GM19395 (cell line): ENCODE results near the gene SV2B.

Experiments used
- ATAC-seq: cut with Tn5 transposase; IDR thresholded peaks from one replicate; pipeline ENCODE4 v1.9.1; 2021; ENCODE audit warnings: mild to moderate bottlenecking, moderate library complexity; ENCODE audit not compliant: unreplicated experiment

SV2B gene

DNA sequence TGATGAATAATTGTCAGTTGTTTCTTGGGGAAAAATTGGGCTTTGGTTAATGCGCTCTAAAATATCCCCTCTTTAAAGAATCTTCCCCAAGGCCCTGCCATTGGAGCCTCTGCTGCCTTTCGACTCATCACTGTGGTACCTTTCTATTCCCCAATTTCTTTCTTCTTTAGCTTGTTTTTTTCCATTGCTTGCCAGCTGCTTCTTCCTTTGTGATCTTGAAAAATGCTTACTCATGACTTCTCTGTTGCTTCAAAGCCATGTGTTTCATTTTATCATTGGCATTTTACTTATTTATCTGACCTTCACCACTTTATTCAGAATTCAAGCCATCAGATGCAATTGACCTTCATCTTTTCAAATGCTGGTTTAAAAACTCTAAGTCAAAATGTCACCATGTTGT is 84.4 kb downstream of the SV2B start:
- no peak for ATAC-seq

DNA sequence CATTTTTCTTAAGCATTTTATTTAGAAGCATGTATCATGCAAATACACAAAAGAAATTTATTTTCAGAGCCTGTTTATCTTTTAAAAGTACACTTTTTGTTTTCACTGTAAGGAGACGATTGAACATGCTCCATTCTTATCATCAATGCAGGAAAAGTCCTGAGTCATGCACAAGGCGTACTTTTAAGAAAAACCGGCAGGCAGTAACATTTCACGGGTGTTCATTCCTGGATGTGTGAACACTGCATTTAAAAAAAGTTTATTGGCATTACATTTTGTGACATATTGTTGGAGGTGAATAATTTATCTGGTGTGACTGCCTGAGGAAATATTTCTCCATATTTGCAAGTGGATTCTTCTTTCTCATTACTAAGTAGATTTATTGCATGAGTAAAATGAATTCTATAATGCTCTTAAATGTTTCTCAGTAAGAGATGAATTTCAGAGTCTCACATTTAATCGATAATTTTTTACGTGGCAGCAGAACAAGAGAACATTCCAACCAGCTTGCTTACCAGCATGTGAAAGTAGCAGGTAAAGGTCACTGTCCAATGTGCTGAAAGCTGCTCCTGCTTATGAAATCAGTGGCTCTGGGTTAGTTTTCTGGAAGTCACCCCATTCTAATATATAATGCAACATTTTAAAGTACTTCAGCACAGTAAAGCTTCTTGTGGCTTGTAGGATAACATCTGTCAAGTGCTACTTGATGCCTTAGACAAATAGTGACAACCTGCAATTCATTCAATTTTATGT is 87.0 kb downstream of the SV2B start:
- ATAC-seq = no peak

DNA sequence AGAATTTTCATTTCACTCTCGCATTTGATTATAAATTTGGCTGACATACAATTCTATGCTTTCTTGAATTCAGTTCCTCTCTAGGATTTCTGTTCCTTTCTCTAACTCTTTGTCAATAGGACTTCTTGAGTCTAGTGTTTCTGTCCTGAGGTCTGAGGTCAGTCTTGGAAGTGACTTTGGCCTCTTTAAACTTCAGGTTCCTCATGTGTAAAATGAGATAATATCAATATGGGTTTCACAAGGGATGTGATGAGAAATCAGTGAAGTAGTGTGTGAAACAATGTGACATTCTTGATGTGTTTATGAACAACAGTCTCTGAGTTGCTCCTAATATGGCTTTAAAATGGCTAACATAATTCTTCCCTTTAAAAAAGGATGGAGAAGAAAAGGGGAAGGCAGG is 92.2 kb downstream of the SV2B start:
- no peak for ATAC-seq

DNA sequence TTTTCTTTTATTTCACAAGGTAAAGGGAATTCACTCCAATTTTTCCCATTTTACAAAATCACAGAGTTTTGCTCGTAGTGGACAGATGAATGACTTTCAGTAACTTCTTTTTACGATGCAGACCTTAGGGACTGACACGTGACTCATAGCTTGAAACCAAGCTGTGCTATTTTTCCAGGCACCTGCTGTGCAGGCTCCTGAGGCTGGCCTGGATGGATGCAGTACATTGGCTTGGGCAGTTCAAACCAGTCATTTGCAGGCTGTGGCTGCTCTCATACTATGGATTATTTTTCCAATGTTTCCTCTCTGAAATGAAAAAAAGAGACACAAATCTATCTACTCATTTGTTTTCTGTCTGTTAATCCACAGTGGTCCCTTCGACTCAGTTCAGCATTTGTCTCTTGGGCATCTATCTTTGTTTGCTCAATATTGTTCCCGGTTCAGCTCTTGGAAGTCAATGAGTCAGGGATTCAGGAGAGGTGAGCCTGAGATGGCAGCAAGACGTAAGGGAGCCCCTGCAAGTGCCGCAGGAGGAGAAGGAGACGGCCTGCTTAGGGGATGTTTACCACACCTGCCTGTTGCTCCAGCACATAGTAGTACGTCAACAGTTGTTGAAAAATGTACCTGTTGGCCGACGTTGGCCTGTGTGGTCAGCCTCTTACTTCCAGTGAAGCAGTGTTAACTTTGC is 92.8 kb downstream of the SV2B start:
- no peak for ATAC-seq

- no peak for ATAC-seq
These were observed 93.3 kb downstream of the SV2B start for GRCh38 chr15:91193378-91193720.

DNA sequence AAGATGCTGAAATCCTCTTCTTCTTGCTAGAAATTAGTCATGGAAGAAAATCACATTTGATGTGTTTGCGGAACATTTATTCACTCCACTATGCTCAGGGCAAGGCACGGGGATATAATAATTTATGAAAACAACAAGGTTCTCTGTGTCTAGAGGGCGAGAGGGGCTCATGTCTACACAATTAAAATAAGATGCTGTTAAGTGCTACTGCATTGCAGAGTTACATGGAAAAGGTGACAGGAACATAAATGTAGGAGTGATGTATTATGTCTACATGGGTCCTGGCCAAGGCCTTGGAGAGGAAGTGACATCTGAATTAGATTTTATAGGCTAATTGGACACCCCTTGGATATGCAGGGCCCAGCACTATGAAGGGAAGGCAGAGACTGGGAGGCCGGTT is 96.1 kb downstream of the SV2B start:
- ATAC-seq = no peak

DNA sequence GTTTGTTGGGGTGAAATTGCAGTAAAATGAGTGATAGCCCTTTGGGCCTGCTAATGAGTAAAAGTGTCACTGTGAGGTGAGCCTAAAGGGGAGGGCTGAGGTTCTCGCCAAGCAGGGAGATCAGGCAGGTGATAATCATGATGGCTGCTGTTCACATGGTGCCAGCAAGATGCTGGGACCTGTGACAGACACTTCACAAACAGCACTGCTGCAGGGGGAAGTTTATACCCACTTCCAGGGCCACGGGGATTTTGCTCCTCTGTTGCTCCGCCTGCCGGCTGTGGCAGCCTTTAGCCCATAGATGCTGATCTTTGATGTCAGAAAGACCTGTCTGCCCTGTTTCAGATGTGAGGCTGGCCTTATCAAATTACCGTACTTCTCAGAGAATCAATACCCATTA is 96.7 kb downstream of the SV2B start:
- no peak for ATAC-seq

GRCh38 chr15:91199511-91199910 is 99.5 kb downstream of the SV2B start:
- ATAC-seq = no peak

DNA sequence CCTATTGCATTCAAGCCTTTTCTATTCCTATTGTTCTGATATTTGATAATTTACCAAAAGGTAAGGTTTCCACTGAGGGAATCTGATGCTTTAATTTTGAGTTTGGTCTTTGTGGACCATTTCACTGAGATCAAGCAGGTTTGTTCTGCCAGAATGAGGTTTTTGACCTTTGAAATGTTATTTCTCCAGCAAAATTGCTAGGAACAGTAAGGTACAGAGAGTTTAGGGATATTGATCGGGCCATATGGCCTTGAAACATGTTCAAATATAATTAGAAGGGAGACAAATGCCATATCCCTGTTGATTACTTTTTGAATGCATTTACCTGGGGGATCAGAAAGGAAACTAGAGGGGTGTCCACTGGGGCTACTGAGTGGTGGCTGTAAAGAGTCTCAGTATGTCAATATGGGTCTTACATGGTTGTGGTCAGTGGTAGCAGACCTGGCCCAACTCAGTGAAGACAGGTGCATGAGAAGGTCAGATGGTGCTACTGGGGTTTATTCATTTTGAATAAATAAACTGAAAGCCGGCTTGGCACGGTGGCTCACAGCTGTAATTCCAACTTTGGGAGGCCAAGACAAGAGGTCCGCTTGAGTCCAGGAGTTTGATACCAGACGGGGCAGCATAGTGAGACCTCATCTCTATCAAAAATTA is 100.2 kb downstream of the SV2B start:
- no peak for ATAC-seq

DNA sequence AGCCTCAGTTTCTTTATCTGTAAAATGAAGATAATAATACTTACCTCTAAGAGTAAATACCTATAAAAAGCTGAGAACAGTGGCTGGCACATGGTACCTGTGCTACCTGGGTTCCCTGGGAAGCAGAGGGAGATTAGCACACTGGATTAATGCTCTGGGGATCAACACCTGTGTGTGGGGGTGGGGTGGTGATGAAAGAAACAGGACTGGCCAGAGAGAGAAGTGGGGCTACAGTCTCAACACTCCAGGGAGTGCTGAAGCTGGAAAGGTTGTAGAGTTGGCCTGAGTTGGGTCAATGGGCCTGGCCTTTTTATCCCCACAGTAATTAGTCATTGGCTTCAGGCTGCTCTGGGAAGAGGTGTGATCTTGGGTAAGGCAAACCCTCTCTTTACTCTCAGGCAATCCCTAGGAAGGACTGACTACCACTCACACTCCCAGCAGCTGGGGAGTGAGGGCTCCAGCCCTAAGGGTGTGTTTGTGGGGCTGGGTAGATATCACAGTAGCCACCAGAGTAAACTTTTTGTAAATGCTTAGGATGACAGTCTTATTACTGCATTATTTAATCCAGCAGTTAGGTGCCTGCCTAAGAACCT is 102.5 kb downstream of the SV2B start:
- no peak for ATAC-seq

GRCh38 chr15:91203619-91204203 is 103.7 kb downstream of the SV2B start:
- no peak for ATAC-seq

- ATAC-seq = no peak
These were observed 108.3 kb downstream of the SV2B start for GRCh38 chr15:91208371-91208770.

GRCh38 chr15:91209318-91209717 is 109.3 kb downstream of the SV2B start:
- no peak for ATAC-seq

DNA sequence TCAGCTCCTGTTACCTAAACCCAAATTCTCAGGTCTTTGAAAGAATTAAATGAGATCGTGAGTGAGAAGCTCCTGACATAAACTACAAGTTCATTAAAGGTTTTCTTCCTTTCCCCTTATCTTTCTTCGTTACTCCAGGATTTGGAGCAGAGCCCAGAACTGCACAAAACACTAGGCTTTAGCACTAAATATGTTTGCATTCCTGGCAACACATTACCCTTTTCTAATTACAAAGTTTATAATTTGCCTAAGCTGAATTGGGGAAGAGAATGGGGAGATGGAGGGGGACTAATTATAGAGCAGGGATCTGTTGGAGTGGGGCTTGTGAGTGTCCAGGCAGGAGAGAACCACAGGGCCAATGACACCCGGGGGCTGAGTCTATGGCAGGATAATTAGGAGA is 109.7 kb downstream of the SV2B start:
- no peak for ATAC-seq

DNA sequence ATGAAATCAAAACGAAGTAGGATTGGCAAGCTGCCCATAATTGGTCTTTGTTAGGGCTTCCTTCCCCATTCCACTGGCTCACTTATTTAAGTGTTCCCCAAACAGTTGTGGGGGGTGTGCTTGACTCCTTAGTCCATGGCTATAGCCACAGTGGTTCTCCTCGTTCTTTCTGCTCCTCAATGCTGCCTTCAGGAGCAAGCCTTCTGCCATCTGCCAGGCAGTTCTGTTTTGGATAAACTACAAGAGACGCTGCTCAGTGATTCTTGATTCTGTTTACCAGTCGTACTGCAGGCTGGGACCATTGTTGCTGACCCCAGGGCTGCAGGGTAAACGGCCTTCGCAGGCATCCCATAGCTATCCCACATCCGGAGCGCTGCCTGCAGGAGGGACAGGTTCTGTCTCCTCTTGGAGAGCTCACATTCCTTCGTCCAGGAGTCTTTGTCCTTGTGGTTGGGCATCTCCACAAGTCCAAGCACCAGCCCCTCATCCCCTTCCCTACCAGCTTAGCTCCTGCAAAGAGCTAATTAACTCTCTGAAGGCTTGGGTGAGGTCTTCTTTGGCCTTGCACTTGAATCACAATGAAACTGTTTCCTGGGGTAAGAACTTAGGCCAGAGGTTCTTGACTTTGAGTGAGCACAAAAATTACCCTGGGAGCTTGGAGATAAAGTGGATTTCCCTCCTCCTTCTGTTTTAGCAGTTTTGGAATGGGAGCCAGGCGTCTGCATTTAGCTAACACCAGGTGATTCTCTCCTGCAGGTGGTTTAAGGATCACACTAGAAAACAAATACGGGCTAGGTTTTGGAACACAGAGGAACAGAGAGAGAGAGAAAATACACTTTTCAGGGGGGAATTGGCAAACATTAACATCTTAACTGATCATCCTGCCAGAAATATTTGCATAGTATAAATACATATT is 114.9 kb downstream of the SV2B start:
- ATAC-seq = no peak

DNA sequence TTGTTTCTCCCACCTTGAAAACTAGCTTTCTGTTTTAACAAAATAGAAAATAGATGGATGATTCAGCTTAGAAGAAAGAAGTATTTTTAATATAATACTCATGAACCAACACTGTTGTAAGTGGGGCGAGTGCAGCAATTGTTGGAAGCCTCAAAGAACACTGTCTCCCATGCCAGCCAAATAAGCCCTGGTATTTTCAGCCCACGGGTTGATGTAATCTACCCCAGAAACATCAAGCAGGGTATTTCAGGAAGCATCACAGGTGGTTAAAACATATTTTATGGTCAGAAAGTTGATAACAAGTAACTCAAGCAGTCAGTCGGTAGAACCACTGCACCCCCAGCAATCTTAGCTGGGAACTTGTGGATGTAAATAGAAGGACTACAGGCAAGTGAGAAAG is 115.9 kb downstream of the SV2B start:
- ATAC-seq = no peak

GRCh38 chr15:91219206-91219605 is 119.1 kb downstream of the SV2B start:
- ATAC-seq = no peak

- no peak for ATAC-seq
These were observed 122.0 kb downstream of the SV2B start for GRCh38 chr15:91222052-91222451.

DNA sequence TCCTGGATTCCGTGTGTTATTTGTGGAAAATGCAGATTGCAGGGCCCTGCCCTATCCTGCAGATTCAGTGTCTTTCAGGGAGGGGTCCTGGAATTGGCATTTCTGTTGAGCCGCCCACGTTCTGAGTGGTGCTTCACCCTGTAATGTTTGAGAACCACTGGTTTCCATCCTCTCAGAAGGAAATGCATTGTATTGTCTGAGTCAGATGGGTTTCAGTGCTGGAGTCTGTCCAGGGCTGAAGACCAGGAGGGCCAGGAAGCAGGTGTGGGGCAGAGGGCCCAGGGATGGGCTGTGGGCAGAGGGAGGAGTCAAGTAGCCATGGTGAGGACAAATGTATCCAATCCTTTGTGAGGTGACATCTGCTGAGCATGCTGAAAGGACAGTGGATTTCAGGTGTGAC is 123.8 kb downstream of the SV2B start:
- no peak for ATAC-seq

DNA sequence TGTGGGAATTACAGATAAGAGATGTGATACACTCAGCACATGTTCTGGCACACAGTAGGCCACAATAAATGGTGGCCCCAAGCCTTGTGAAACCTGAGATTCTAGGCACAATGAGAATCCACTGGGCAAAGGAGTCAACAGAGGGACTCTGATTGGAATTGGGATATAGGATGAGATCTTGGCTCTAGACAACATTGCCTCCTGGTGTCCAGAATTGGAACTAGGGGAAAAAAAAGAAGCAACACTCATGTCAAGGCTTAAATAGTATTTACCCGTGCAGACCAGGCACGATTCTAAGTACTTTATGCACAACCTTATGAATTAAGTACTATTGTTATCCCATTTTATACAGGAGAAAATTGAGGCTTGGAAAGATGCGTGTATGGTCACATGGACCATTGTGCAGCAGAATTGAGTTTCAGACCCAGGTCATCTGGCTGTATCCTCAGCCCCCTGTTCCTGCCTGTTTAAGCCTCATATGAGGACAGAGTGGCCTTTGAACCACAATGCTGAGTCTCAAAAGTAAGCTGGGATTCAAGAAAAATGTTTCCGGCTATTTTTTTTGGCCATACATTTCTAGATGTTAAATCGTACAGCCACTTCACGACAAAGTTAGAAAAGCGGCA is 124.8 kb downstream of the SV2B start:
- peak; percentile 49 for ATAC-seq
